Measurements from ENCODE around the gene ATP6V1C2. TPM values are rescaled to one million over a fixed set of nuclear protein-coding genes. Genes with fewer than 3 reads are reported as not detected.
"Not testable (repeated sequence)": the region's sequence is repeated elsewhere in the genome, so short reads cannot be mapped to it uniquely, and the experiment has no call there.

Gene ATP6V1C2
- total and polyA plus RNA-seq, 8 donors: 0.06 to 2.0 (median 0.34) TPM; not detected in 1

- 23 to 26% methylated on average over 8 of the region's 8 CpGs for WGBS, 2 donors
- Histone ChIP-seq H3K9me3 (no peaks in the 10 kb centered on the region), H3K36me3 (no peaks in the 10 kb centered on the region), H3K27me3 (no peaks in the 10 kb centered on the region), H3K27ac (peak overlapping the region in 1 of 4 donors; percentile 11), H3K4me3 (peak overlapping the region in 3 of 4 donors; percentile 81 to 94 (median 88)), H3K4me1 (peaks cover 0 to 24% (median 20%) of the 10 kb centered on the region in 3 donors)
- ATAC-seq: no peak
- DNase-seq: no peak
- FAIRE-seq: no peak
- no peak for TF ChIP-seq CTCF (IDR thresholded peaks at IDR 0.05)
- intact Hi-C loops (cut with DNase I): no loop called here
Measured at GRCh38 chr2:10810202-10811161, 89.1 kb downstream of the ATP6V1C2 start.

- no peak for FAIRE-seq
Measured at GRCh38 chr2:10811517-10811916, 90.1 kb downstream of the ATP6V1C2 start.

GRCh38 chr2:10812362-10813162, 91.1 kb downstream of the ATP6V1C2 start, which contains the start of gene PDIA6:
PDIA6 (minus strand) TSS chr2:10812785; CDS start chr2:10812696, 89 bp downstream.
- ATAC-seq (peak; percentile 92 to 98 (median 96)), DNase-seq (peak; percentile 97 to 99 (median 98)), FAIRE-seq (no peak)
- Histone ChIP-seq H3K27me3 (no peaks in the 10 kb centered on the region), H3K4me3 (peak within 1 kb of the TSS; percentile 48 to 94 (median 84)), H3K4me1 (peaks cover 0 to 24% (median 12%) of the 10 kb centered on the region in 3 donors), H3K27ac (peak within 1 kb of the TSS; percentile 61 to 93 (median 90)), H3K36me3 (no peaks in the 10 kb centered on the region), H3K9me3 (no peaks in the 10 kb centered on the region)
- intact Hi-C loops (cut with DNase I): no loop called here
- TF ChIP-seq CTCF (IDR thresholded peaks at IDR 0.05): no peak
- WGBS, 2 donors: 0% methylated on average over 83 to 98 of the region's 98 CpGs

More at GRCh38 chr2:10811517-10811916, 90.1 kb downstream of the ATP6V1C2 start:
- Histone ChIP-seq H3K4me1 (peaks cover 0 to 24% (median 20%) of the 10 kb centered on the region in 3 donors), H3K36me3 (no peaks in the 10 kb centered on the region), H3K27ac (peak overlapping the region; percentile 61 to 93 (median 90)), H3K4me3 (peak overlapping the region; percentile 48 to 94 (median 84)), H3K9me3 (no peaks in the 10 kb centered on the region), H3K27me3 (no peaks in the 10 kb centered on the region)
- 4 to 5% methylated on average over 14 of the region's 14 CpGs for WGBS, 2 donors
- no peak for ATAC-seq
- no peak for TF ChIP-seq CTCF (IDR thresholded peaks at IDR 0.05)
- intact Hi-C loops (cut with DNase I): no loop called here
- no peak for DNase-seq

- peak; percentile 22 to 39 (median 36) for ATAC-seq
- intact Hi-C loops (cut with DNase I): not testable (repeated sequence)
- H3K27ac ChIP-seq: peak overlapping the region; percentile 55 to 90 (median 75)
Measured at GRCh38 chr2:10813163-10814138, 92.0 kb downstream of the ATP6V1C2 start.

More at GRCh38 chr2:10813163-10814138, 92.0 kb downstream of the ATP6V1C2 start:
- DNase-seq, FAIRE-seq, H3K36me3 ChIP-seq, H3K27me3 ChIP-seq, H3K9me3 ChIP-seq: not testable (repeated sequence)
- WGBS, 2 donors: 49 to 54% methylated on average over 37 of the region's 37 CpGs
- H3K4me3 ChIP-seq: peak overlapping the region; percentile 48 to 94 (median 84)
- peaks cover 0 to 24% (median 9%) of the 10 kb centered on the region in 3 donors for H3K4me1 ChIP-seq
